OCI-LY3 (cell line): ENCODE data around the gene GANAB.

Experiments
- H2AFZ ChIP-seq: fragments of 200-600, 300-600 bp; shearing (Covaris generic); 2 replicates; pipeline ENCODE4 v1.6.0; 2014; ENCODE audit warnings: antibody characterized with exemption, low read depth, low read length
- H3K27ac ChIP-seq: fragments of 200-600, 300-600 bp; sonication (generic); 2 replicates; pipeline ENCODE4 v1.5.1; 2014; ENCODE audit warnings: mild to moderate bottlenecking, low read length, moderate library complexity, mixed read lengths
- H3K27me3 ChIP-seq: fragments of 200-600, 300-600 bp; sonication (generic); 2 replicates; pipeline ENCODE4 v1.6.1; 2014; ENCODE audit warnings: low read depth, low read length, mixed read lengths
- H3K36me3 ChIP-seq: fragments of 200-600, 300-600 bp; sonication (generic); replicated peaks from 2 replicates; pipeline ENCODE3; 2014; ENCODE audit warnings: low read depth, low read length, mixed read lengths
- H3K4me1 ChIP-seq: fragments of 300-600, 200-600 bp; sonication (generic); 2 replicates; pipeline ENCODE4 v1.6.1; 2014; ENCODE audit warnings: low read length, mixed read lengths
- H3K4me2 ChIP-seq: fragments of 200-600, 300-600 bp; sonication (generic); 2 replicates; pipeline ENCODE4 v1.6.1; 2014; ENCODE audit warnings: low read length, mixed read lengths
- H3K4me3 ChIP-seq: fragments of 300-600, 200-600 bp; sonication (generic); 2 replicates; pipeline ENCODE4 v1.5.1; 2014; ENCODE audit warnings: antibody characterized with exemption, mild to moderate bottlenecking, low read length, moderate library complexity
- H3K79me2 ChIP-seq: fragments of 300-600, 200-600 bp; shearing (Covaris generic); 2 replicates; pipeline ENCODE4 v1.6.1; 2014; ENCODE audit warnings: mild to moderate bottlenecking, low read length, mixed read lengths
- H3K9ac ChIP-seq: fragments of 300-600, 200-600 bp; shearing (Covaris generic); 2 replicates; pipeline ENCODE4 v1.6.0; 2014; ENCODE audit warnings: mild to moderate bottlenecking, low read length, moderate library complexity
- H3K9me3 ChIP-seq: fragments of 200-600, 300-600 bp; shearing (Covaris generic); 2 replicates; pipeline ENCODE4 v1.6.1; 2014; ENCODE audit warnings: low read length, mixed read lengths; ENCODE audit not compliant: insufficient read depth
- H4K20me1 ChIP-seq: fragments of 200-600, 300-600 bp; sonication (generic); 2 replicates; pipeline ENCODE4 v1.6.1; 2016; ENCODE audit warnings: low read length, mixed read lengths; ENCODE audit not compliant: insufficient read depth
- EZH2phosphoT487 ChIP-seq: fragments of 200-600 bp; shearing (Covaris generic); IDR thresholded peaks from 2 replicates; pipeline ENCODE4 v1.6.1; 2018; ENCODE audit warnings: antibody characterized with exemption, mixed run types, low read depth
- TF ChIP-seq, protein P1 (sequence below): fragments of 200-600, 300-600 bp; sonication (generic); IDR thresholded peaks from 2 replicates; pipeline ENCODE4 v1.5.1; 2014; ENCODE audit warnings: antibody characterized with exemption, low read length, low read depth

GANAB gene

GRCh38 chr11:62601122-62601371 lies 45.4 kb downstream of the GANAB start:
- Histone ChIP-seq H2AFZ (0 out of 2 replicates have a peak overlapping the region, but pooled peaks have one; percentile 20), H3K4me3 (peak overlapping the region; percentile 87), H3K27me3 (no peaks in the 10 kb centered on the region), H3K4me2 (peak overlapping the region; percentile 88), H3K79me2 (peaks cover 43% of the 10 kb centered on the region), H3K27ac (peak overlapping the region; percentile 82), H3K4me1 (peaks cover 25% of the 10 kb centered on the region), H3K36me3 (peaks cover 50% of the 10 kb centered on the region), H4K20me1 (no peaks in the 10 kb centered on the region), H3K9ac (peak overlapping the region; percentile 97), H3K9me3 (no peaks in the 10 kb centered on the region)
- no peak for TF ChIP-seq EZH2phosphoT487
- TF ChIP-seq, protein P1, sequence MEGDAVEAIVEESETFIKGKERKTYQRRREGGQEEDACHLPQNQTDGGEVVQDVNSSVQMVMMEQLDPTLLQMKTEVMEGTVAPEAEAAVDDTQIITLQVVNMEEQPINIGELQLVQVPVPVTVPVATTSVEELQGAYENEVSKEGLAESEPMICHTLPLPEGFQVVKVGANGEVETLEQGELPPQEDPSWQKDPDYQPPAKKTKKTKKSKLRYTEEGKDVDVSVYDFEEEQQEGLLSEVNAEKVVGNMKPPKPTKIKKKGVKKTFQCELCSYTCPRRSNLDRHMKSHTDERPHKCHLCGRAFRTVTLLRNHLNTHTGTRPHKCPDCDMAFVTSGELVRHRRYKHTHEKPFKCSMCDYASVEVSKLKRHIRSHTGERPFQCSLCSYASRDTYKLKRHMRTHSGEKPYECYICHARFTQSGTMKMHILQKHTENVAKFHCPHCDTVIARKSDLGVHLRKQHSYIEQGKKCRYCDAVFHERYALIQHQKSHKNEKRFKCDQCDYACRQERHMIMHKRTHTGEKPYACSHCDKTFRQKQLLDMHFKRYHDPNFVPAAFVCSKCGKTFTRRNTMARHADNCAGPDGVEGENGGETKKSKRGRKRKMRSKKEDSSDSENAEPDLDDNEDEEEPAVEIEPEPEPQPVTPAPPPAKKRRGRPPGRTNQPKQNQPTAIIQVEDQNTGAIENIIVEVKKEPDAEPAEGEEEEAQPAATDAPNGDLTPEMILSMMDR, result no peak

GRCh38 chr11:62600367-62601121 lies 45.9 kb downstream of the GANAB start:
- Histone ChIP-seq H2AFZ (0 out of 2 replicates have a peak overlapping the region, but pooled peaks have one; percentile 20), H3K36me3 (peaks cover 55% of the 10 kb centered on the region), H3K79me2 (peaks cover 43% of the 10 kb centered on the region), H3K9ac (peak overlapping the region; percentile 97), H3K4me2 (peak overlapping the region; percentile 88), H3K27ac (peak overlapping the region; percentile 82), H4K20me1 (no peaks in the 10 kb centered on the region), H3K4me3 (peak overlapping the region; percentile 87), H3K4me1 (peaks cover 25% of the 10 kb centered on the region), H3K9me3 (no peaks in the 10 kb centered on the region), H3K27me3 (no peaks in the 10 kb centered on the region)
- TF ChIP-seq, protein P1, result no peak
- no peak for TF ChIP-seq EZH2phosphoT487

- Histone ChIP-seq H3K4me1 (peaks cover 25% of the 10 kb centered on the region), H4K20me1 (no peaks in the 10 kb centered on the region), H3K4me3 (peak overlapping the region; percentile 87), H3K4me2 (peak overlapping the region; percentile 88), H3K79me2 (peaks cover 43% of the 10 kb centered on the region), H3K9me3 (no peaks in the 10 kb centered on the region), H2AFZ (no peak overlapping the region), H3K9ac (peak overlapping the region; percentile 97), H3K27me3 (no peaks in the 10 kb centered on the region), H3K27ac (peak overlapping the region; percentile 82), H3K36me3 (peaks cover 60% of the 10 kb centered on the region)
- TF ChIP-seq, protein P1, result no peak
- no peak for TF ChIP-seq EZH2phosphoT487
These were observed 46.5 kb downstream of the GANAB start for GRCh38 chr11:62599901-62600300.

DNA sequence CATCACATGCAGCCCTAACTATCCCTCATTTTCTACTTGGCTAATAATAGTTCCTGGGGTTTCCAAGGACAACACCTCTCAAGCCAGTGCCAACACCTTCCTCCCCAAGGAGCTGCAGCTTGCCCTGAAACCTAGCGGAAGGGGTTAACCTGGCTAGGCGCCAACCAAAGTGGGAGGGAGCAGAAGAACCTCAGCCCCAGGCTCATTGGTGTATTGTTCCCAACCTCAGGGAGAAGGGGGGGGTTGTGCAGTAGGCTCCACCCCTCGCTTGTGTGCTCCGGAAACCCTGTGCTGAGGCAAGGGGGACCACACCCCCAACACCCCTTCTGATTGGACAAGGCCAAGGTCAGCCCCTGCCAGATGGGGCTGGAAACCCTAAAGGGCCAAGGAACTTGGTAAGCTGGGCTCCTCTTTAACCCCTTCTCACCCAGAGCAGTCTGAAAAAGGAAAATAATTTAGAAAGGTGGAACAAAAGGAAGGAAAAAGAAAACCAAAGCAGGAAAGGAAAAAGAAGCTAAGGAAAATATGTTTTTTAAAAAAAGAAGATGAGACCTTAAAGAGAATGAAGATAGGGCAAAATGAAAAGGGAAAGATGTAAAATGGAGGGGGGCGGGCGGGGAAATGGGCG lies 47.2 kb downstream of the GANAB start:
- peaks cover 25% of the 10 kb centered on the region for H3K4me1 ChIP-seq
- peaks cover 43% of the 10 kb centered on the region for H3K79me2 ChIP-seq
- H3K4me2 ChIP-seq, result peak overlapping the region; percentile 88
- H3K4me3 ChIP-seq, result peak overlapping the region; percentile 87
- H3K9ac ChIP-seq, result peak overlapping the region; percentile 97
- H3K36me3 ChIP-seq, result peaks cover 68% of the 10 kb centered on the region
- TF ChIP-seq, protein P1, result no peak
- TF ChIP-seq EZH2phosphoT487, result no peak
- no peaks in the 10 kb centered on the region for H4K20me1 ChIP-seq
- no peak overlapping the region for H2AFZ ChIP-seq
- peak overlapping the region; percentile 82 for H3K27ac ChIP-seq
- no peaks in the 10 kb centered on the region for H3K9me3 ChIP-seq
- no peaks in the 10 kb centered on the region for H3K27me3 ChIP-seq
